Skeletal muscle satellite cell (primary cell): Measurements from ENCODE around the gene DYSF.

Experiments
- H3K27me3 ChIP-seq: 2 replicates; pipeline ENCODE4 v1.7.0; 2013; ENCODE audit warnings: low read length; ENCODE audit not compliant: control insufficient read depth, insufficient read depth
- H3K36me3 ChIP-seq: 2 replicates; pipeline ENCODE4 v1.7.0; 2013; ENCODE audit warnings: mild to moderate bottlenecking, control low read depth, low read length; ENCODE audit not compliant: insufficient read depth
- H3K4me1 ChIP-seq: 2 replicates; pipeline ENCODE4 v1.7.0; 2013; ENCODE audit warnings: low read length; ENCODE audit not compliant: control insufficient read depth, insufficient read depth
- H3K4me2 ChIP-seq: 2 replicates; pipeline ENCODE4 v1.7.0; 2013; ENCODE audit warnings: mild to moderate bottlenecking, low read length
- H3K4me3 ChIP-seq: 2 replicates; pipeline ENCODE4 v1.7.0; 2013; ENCODE audit warnings: low read length
- H3K9ac ChIP-seq: 2 replicates; pipeline ENCODE4 v1.7.0; 2013; ENCODE audit warnings: mild to moderate bottlenecking, low read depth, low read length, moderate library complexity
- H3K9me3 ChIP-seq: replicated peaks from 2 replicates; pipeline ENCODE4 v1.7.0; 2013; ENCODE audit warnings: mild to moderate bottlenecking, control low read depth, low read length

The DYSF gene

DNA sequence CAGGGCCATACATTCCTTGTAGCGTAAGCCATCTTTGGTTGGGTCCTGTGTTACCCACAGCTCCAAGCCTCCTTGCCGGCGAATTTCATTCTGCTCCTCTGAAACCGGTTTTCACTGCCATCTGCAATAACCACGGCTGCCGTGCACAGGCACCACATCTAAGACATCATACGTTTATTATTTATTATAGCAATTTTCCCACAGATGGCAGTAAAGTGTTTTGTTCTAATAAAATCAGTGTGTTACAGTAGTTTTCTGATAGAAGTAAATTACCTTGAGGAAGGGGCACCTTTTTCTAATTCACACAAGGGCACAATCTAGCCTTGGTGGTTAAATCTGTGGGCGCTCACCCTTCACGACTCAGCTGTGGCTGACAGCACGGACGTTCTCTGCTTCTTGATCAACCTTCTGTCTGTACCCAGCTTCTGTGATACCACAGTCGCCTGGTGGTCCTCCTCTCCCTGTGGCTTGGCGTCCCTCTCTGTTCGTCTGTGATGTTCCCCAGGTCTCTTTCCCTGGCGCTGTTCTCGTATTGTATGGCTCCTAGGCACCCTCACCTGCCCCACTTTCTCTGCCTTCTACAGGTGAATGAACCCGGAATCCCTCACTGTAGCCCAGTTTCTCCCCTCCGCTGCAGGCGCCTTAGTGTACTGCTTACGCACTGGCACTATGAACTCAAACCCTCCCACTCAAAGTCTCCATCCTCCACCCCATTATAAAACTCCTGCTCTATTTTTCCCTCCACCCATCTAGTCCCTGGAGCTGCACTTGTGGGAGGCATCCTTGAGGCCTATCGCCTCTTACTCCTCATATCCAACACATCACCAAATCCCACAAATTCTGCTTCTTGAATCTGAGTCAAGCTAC lies 236.8 kb downstream of the DYSF start:
- Histone ChIP-seq H3K9ac (no peak overlapping the region), H3K4me3 (no peak overlapping the region), H3K36me3 (no peaks in the 10 kb centered on the region), H3K4me2 (no peak overlapping the region), H3K9me3 (no peaks in the 10 kb centered on the region), H3K4me1 (no peaks in the 10 kb centered on the region), H3K27me3 (peaks cover 30% of the 10 kb centered on the region)

DNA sequence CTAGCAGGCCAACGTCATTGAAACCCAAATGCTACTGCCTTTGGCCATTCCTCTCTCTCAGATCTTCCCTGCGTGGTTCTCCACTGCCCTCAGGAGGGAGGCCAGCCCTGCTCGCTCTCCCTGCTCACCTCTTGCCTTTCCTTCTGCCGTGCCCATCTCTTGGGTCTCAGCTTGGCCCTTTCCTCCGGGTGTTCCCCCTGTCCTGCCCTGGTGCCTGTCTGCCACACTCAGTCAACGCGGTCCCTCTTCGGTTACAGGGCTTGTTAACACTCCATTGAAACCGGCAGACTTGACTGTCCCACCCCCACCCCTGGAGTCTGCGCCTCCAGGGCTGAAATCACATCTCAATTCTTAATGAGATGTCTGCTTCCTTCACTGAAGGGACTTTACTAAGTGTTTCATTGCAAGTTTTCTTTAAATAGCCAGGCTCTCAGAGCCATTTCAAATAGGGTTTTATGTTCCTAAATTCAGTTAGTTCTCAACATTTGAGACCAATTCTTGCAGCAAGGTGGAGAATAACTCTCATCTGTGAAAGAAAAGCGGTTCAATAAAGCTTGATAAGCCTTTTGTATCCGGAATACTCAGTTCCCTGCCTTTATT lies 237.6 kb downstream of the DYSF start:
- H3K4me2 ChIP-seq: no peak overlapping the region
- no peak overlapping the region for H3K4me3 ChIP-seq
- H3K36me3 ChIP-seq: no peaks in the 10 kb centered on the region
- peaks cover 33% of the 10 kb centered on the region for H3K27me3 ChIP-seq
- H3K4me1 ChIP-seq: no peaks in the 10 kb centered on the region
- H3K9me3 ChIP-seq: no peaks in the 10 kb centered on the region
- no peak overlapping the region for H3K9ac ChIP-seq

GRCh38 chr2:71691747-71692441 lies 238.5 kb downstream of the DYSF start:
- H3K4me1 ChIP-seq: no peaks in the 10 kb centered on the region
- no peaks in the 10 kb centered on the region for H3K9me3 ChIP-seq
- no peak overlapping the region for H3K9ac ChIP-seq
- peaks cover 35% of the 10 kb centered on the region for H3K27me3 ChIP-seq
- no peaks in the 10 kb centered on the region for H3K36me3 ChIP-seq
- H3K4me2 ChIP-seq: no peak overlapping the region
- no peak overlapping the region for H3K4me3 ChIP-seq

DNA sequence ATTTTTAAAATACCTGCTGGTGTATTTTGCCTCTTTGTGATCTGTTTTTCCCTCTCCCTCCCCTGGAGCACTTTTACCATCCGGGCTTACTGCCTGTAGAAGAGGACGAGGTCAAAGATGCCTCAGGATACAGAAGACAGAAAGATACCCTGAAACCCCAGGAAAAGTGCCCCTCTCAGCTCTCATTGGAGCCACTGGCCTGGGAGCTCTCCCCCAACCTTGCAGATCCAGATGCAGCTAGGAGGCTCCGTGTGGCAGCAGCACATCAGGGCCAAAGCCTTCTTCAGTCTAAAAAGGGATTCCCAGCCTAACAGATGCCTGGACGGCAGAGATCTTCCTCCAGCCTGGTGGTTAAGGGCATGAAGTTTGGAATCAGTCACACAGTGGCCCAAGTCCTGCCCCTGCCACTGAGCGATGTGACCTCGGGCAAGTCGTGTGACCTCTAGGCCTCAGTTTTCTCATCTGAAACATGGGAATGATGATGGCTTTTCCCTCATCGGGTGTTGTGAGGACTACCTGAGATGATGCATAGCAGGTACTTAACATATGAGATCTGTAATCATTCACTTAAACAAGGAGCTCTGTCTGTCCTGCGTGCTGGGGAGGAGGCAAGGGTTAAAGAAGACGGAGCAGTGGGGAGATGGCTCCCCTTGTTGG lies 239.4 kb downstream of the DYSF start:
- no peaks in the 10 kb centered on the region for H3K9me3 ChIP-seq
- H3K9ac ChIP-seq: no peak overlapping the region
- H3K27me3 ChIP-seq: peaks cover 35% of the 10 kb centered on the region
- H3K4me1 ChIP-seq: no peaks in the 10 kb centered on the region
- H3K4me2 ChIP-seq: no peak overlapping the region
- H3K36me3 ChIP-seq: no peaks in the 10 kb centered on the region
- H3K4me3 ChIP-seq: no peak overlapping the region

- no peaks in the 10 kb centered on the region for H3K4me1 ChIP-seq
- no peaks in the 10 kb centered on the region for H3K36me3 ChIP-seq
- H3K4me3 ChIP-seq: no peak overlapping the region
- peaks cover 32% of the 10 kb centered on the region for H3K27me3 ChIP-seq
- H3K4me2 ChIP-seq: no peak overlapping the region
- no peaks in the 10 kb centered on the region for H3K9me3 ChIP-seq
- no peak overlapping the region for H3K9ac ChIP-seq
Observed at GRCh38 chr2:71693286-71694270, 240.2 kb downstream of the DYSF start.

- H3K4me3 ChIP-seq: no peak overlapping the region
- no peak overlapping the region for H3K4me2 ChIP-seq
- no peaks in the 10 kb centered on the region for H3K36me3 ChIP-seq
- H3K9me3 ChIP-seq: no peaks in the 10 kb centered on the region
- no peaks in the 10 kb centered on the region for H3K4me1 ChIP-seq
- peaks cover 35% of the 10 kb centered on the region for H3K27me3 ChIP-seq
- H3K9ac ChIP-seq: no peak overlapping the region
Observed at GRCh38 chr2:71694501-71695234, 241.3 kb downstream of the DYSF start.

GRCh38 chr2:71695235-71696120 lies 242.1 kb downstream of the DYSF start:
- no peaks in the 10 kb centered on the region for H3K4me1 ChIP-seq
- peaks cover 42% of the 10 kb centered on the region for H3K27me3 ChIP-seq
- H3K4me3 ChIP-seq: no peak overlapping the region
- H3K4me2 ChIP-seq: no peak overlapping the region
- H3K36me3 ChIP-seq: no peaks in the 10 kb centered on the region
- no peaks in the 10 kb centered on the region for H3K9me3 ChIP-seq
- H3K9ac ChIP-seq: no peak overlapping the region

GRCh38 chr2:71696381-71696780 lies 243.0 kb downstream of the DYSF start:
- no peaks in the 10 kb centered on the region for H3K36me3 ChIP-seq
- H3K4me2 ChIP-seq: no peak overlapping the region
- no peak overlapping the region for H3K9ac ChIP-seq
- peaks cover 44% of the 10 kb centered on the region for H3K27me3 ChIP-seq
- no peak overlapping the region for H3K4me3 ChIP-seq
- H3K9me3 ChIP-seq: no peaks in the 10 kb centered on the region
- H3K4me1 ChIP-seq: peaks cover 4% of the 10 kb centered on the region

DNA sequence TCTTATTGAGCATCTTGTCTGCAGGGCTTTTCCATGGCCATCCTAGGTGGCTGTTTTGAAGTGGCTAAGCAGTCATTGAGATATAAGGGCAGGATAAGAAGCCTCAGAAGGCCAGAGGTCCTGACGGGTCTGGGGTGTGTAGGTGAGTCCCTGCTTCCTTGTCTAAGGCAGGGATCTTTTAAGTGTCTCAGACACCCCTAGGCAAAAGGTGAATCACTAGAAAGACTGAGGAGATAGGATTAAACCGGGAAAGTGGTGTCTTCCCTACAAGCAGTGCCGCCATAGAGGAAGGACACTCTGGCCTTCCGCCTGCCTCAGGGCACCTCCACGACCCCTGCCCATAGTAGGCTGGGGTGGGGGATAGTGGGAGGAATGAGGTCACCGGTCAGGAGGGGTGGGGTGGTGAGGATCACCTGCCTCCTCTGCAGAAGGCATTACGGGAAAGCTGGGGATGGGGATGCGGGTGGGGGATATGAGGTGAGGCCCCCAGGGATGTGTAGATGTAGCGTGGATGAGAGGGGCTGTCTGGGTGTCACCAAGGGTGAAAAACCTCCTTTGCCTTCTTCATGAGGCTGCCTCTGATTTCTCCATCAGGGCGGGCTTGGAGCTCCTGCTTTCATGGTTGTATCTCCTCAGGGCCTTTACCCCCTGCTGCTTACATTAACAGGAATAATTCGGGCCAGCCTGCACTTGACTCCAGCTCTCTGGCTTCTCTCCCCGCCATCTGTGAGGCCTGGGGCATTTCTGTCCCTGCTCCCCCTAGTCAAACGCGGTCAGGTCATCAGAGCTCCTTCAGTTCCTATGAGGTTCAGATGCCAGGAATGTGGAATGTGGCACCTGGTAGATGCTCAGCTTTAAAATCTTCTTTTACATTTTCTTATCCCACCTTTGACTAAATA lies 244.0 kb downstream of the DYSF start:
- Histone ChIP-seq H3K27me3 (peaks cover 47% of the 10 kb centered on the region), H3K4me2 (no peak overlapping the region), H3K9me3 (no peaks in the 10 kb centered on the region), H3K4me3 (no peak overlapping the region), H3K4me1 (peaks cover 4% of the 10 kb centered on the region), H3K36me3 (no peaks in the 10 kb centered on the region), H3K9ac (no peak overlapping the region)
